Measurements from ENCODE around the gene RNPEPL1.
"Not testable (repeated sequence)": the region's sequence is repeated elsewhere in the genome, so short reads cannot be mapped to it uniquely, and the experiment has no call there.

RNPEPL1 gene, protein sequence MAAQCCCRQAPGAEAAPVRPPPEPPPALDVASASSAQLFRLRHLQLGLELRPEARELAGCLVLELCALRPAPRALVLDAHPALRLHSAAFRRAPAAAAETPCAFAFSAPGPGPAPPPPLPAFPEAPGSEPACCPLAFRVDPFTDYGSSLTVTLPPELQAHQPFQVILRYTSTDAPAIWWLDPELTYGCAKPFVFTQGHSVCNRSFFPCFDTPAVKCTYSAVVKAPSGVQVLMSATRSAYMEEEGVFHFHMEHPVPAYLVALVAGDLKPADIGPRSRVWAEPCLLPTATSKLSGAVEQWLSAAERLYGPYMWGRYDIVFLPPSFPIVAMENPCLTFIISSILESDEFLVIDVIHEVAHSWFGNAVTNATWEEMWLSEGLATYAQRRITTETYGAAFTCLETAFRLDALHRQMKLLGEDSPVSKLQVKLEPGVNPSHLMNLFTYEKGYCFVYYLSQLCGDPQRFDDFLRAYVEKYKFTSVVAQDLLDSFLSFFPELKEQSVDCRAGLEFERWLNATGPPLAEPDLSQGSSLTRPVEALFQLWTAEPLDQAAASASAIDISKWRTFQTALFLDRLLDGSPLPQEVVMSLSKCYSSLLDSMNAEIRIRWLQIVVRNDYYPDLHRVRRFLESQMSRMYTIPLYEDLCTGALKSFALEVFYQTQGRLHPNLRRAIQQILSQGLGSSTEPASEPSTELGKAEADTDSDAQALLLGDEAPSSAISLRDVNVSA

DNA sequence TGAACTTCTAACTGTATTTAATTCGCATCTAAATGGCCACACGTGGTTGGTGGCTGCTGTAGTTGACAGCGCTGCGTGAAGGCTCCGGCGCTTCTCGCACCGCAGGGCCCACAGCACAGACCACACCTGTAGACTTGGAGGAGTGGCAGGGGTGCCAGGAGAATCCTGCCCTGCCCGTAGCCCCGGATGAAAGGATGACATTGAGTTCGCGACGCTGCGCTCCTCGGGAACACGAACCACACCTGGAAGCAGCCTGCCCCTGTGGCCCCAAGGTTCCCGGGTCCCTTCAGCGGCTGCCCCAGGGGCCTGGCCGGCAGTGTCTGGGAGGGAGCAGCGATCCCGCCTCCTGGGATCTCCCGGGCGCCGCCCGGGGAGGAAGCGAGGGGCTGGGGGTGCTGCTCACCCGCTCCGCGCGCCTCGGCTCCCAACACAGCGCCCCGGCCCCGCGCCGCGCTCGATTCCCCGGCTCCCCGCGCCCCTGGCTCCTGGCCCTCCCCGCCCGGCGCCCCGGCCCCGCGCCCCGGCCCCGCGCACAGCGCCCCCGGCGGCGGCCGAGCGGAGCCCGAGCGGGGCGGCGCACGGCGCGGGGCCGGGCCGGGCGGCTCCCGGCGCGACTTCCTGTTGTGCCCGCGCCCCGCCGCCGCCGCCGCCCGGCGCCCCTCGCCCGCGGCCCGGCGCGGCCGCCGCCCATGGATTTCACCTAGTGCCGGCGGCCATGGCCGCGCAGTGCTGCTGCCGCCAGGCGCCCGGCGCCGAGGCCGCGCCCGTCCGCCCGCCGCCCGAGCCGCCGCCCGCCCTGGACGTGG is at the start of gene RNPEPL1:
TSS of gene RNPEPL1 (plus strand) at position 613 of the 806 bp plus-strand sequence. CDS start at position 716, 103 bp downstream.
- peak; percentile 33 for DNase-seq

- no peak for DNase-seq
These were observed 49.3 kb upstream of the RNPEPL1 start for GRCh38 chr2:240518981-240519380.

DNA sequence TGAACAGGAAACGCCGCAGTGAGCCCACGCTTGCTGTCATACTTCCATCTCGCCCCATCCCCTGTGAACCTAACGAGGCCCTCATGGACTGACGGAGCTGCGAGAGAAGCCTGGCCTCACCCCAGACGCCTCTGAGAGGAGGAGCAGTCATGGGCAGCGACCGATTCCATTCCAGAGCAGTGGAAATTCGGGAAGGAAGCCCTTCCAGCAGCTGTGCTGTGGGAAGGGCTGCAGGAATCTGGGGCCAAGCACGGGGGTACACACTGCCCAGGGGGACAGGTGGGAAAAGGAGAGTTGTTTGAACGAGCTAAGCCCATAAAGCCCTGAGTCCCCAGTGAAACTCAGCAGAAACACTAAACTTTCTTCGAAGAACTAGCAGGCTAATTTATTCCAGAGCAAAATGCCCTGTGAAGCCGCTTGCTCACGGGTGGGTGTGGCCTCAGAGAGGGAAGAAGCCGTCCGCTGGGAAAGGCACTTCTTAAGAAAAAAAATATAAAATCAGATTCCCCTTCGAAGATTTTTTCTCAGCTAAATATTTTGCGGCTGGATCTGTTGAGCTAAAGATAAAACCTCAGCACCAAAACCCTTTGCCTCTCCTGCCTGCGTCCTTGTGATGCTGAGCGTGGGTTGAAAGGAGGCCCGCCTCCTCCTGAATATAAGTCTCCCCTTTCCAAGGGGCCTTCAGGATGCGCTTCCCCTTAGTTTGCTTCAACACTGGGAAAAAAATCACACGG is 48.7 kb upstream of the RNPEPL1 start:
- peak; percentile 11 for DNase-seq

- no peak for DNase-seq
These were observed 47.9 kb upstream of the RNPEPL1 start for GRCh38 chr2:240520130-240520973.

DNA sequence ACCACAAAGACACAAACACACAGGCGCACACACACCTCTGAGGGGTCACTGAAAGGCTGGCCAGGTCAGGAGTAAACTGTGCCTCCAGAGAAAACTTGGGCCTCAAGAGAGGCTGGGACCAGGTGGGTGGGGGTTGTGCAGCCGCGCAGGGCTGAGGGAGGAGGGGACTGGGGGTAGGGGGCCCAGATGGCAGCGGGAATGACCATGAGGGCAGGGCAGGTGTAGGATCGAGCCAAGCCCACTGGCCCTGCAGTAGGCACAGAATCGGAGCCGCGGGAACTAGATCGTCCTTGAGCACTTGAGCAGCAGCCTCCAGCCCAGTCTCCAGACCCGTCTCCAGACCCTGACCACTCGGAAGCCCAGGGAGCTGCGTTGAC is 47.3 kb upstream of the RNPEPL1 start:
- no peak for DNase-seq

- not testable (repeated sequence) for DNase-seq
These were observed 46.4 kb upstream of the RNPEPL1 start for GRCh38 chr2:240521885-240522284.

DNA sequence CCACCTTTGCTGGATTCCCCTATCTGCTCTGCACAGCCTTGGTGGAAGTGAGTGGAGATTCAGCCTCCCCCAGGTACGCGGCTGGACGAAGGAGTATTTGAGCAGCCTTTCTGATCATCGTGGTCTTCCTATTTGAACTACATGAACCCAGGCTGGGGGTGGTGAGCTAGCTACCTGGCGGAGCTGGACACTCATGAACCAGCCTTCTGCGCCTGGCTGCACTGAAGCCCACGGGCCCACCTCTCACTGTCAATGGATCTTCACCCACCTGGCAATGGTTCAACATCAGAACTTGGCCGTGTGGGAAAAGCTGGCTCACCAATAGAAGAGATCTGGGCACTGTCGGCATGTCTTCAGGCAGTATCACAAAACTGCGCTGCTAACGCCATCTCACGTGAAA is 45.9 kb upstream of the RNPEPL1 start:
- DNase-seq, result no peak

GRCh38 chr2:240523451-240524281 is 44.6 kb upstream of the RNPEPL1 start:
- DNase-seq, result no peak

- no peak for DNase-seq
These were observed 43.1 kb upstream of the RNPEPL1 start for GRCh38 chr2:240524963-240525718.

DNA sequence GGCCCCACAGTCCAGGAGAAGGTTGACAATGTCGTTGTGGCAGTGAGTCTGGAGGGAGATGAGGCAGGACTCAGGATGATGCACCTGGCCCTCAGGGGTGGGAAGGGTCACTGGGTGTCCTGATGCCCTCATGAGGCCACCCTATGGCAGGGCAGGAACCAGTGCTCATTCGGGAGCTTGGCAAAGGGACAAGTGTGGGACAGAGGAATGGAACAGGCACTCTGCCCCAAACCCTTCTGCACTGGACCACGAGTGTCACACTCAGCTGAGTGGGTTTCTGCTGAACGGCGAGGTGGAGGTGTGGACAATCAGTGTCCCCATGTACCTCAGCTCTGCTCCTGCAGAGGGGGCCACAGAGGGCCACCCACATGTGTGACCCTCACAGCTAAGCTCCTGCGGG is 42.5 kb upstream of the RNPEPL1 start:
- DNase-seq, result no peak

GRCh38 chr2:240526521-240526920 is 41.8 kb upstream of the RNPEPL1 start:
- DNase-seq, result no peak

DNA sequence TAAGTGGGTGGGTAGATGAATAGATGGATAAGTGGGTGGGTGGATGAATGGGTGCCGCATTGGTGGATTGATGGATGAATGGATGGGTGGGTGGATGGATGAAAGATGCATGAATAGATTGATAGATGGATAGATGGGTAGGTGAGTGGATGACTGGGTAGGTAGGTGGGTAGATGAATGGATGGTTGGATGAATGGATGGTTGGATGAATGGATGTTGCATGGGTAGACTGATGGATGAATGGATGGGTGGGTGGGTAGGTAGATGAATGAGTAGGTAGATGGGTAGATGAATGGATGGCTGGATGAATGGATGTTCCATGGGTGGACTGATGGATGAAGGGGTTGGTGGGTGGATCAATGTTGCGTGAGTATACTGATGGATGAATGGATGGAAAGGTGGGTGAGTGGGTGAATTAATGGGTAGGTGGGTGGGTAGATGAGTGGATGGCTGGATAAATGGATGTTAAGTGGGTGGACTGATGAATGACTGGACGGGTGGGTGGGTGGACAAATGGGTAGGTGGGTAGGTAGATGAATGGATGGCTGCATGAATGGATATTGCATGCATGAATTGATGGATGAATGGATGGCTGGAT is 41.0 kb upstream of the RNPEPL1 start:
- no peak for DNase-seq

DNA sequence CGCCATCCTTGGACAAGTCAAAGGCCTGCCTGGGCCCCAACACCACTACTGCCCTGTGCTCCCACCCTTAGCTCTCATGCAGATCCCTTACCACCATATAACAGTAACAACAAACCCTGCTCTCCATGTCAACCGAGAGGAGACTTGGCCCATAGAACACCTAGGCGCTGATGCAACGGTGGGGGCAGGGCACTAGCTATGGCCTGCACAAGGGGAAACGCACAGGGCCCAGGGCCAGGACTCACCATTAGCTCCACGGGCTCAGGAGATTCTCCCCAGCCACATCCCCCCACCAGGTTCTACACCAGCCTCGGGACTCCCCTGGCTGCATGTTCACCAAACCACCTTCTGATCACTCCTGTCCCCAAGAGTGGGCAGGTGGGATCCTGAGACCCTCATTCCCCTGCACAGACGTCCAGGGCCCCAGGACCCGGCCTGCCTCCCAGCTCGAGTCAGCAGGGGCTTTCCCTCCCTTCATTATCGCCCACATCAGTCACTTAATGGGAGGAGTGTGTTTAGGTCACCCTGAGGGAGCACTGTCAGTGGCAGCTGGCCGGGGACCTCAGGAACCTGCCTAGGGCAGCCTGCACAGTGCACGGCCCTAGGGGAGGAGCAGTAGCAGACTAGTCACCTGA is 39.8 kb upstream of the RNPEPL1 start:
- no peak for DNase-seq

DNA sequence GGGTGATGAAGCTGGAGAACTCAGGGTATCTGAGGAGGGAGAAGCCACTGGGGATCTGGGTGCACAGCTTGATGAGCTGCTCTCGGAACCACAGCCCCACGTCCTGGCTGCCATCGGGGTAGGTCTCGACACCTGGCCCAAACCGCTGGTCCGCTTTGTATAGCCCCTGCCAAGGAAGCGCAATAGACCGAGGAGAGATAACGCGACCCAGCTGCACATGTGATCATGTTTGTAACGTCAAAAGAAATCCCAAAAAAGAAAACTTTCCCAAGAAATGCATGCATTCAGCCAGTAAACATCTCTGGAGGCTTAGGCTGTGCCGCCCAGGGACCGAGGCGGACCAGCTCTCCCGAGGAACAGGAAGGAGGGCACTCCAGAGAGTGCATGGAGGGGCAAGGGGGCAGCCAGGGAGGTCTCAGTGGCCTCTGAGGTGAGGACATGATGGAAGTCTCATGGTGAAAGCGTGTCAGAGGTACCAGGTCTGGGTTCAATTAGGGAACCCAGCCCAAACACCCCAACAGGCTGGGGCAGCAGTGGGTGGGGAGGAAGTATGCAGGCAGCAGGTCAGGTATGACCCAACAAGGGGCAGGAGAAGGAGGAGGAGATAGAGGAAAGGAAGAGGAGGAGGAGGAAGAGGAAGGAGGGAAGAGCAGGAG is 38.8 kb upstream of the RNPEPL1 start:
- no peak for DNase-seq

GRCh38 chr2:240530181-240530580 is 38.1 kb upstream of the RNPEPL1 start:
- DNase-seq, result no peak

GRCh38 chr2:240531038-240531437 is 37.2 kb upstream of the RNPEPL1 start:
- no peak for DNase-seq

GRCh38 chr2:240532031-240532775 is 36.1 kb upstream of the RNPEPL1 start:
- DNase-seq, result no peak

All from EL (cell line).